Gastroesophageal sphincter (tissue), 4 donors: Measurements from ENCODE around the gene CAMP. TPM values are rescaled to one million over a fixed set of nuclear protein-coding genes. Genes with fewer than 3 reads are reported as not detected.
"Not testable (repeated sequence)": the region's sequence is repeated elsewhere in the genome, so short reads cannot be mapped to it uniquely, and the experiment has no call there.

Experiments
- ATAC-seq: fragments of 150-250 bp; one replicate; pipeline ENCODE4 v1.9.1; 2016; ENCODE audit warnings: mild to moderate bottlenecking, moderate library complexity
- H3K27ac ChIP-seq, 4 donors: fragments of 200-600 bp; sonication (generic) in 3 of 4; 1 replicate in 3 of 4; 2 replicates in 1 of 4; pipeline ENCODE4 v1.5.1; 2016 to 2019
- H3K27me3 ChIP-seq: fragments of 200-600 bp; sonication (generic); one replicate; pipeline ENCODE4 v1.5.1; 2019
- H3K36me3 ChIP-seq, 2 donors: fragments of 200-600 bp; sonication (generic); one replicate each; pipeline ENCODE4 v1.5.1; 2019; ENCODE audit warnings: control low read depth in 1 of 2
- H3K4me1 ChIP-seq, 3 donors: fragments of 200-600 bp; sonication (generic); 1 replicate in 2 of 3; 2 replicates in 1 of 3; pipeline ENCODE4 v1.5.1; 2016 to 2019; ENCODE audit warnings: control low read depth in 2 of 3
- H3K4me3 ChIP-seq, 2 donors: fragments of 200-600 bp; sonication (generic); one replicate each; pipeline ENCODE4 v1.5.1; 2019; ENCODE audit warnings: mild to moderate bottlenecking in 1 of 2, moderate library complexity in 1 of 2
- H3K9me3 ChIP-seq, 3 donors: fragments of 200-600 bp; sonication (generic); one replicate each; pipeline ENCODE4 v1.5.1; 2017 to 2019; ENCODE audit warnings: control low read depth in 2 of 3
- CTCF ChIP-seq, 4 experiments: fragments of 200-600 bp in 2 of 4; fragments of 450-650 bp in 2 of 4; sonication (generic) in 1 of 4; IDR thresholded peaks; one replicate each; pipeline ENCODE4 v1.5.1; 2017 to 2019; ENCODE audit warnings: antibody characterized with exemption in 4 of 4, mild to moderate bottlenecking in 2 of 4, moderate library complexity in 2 of 4
- EP300 ChIP-seq: sonication (generic); formaldehyde crosslinking; IDR thresholded peaks from one replicate; pipeline ENCODE4 v1.6.1; 2017; ENCODE audit warnings: antibody characterized with exemption, mild to moderate bottlenecking
- POLR2A ChIP-seq, 2 donors: fragments of 450-650 bp; IDR thresholded peaks; one replicate each; pipeline ENCODE4 v1.6.1; 2017; ENCODE audit warnings: antibody characterized with exemption in 2 of 2, mild to moderate bottlenecking in 2 of 2, moderate library complexity in 1 of 2
- POLR2AphosphoS5 ChIP-seq: sonication (generic); formaldehyde crosslinking; IDR thresholded peaks from one replicate; pipeline ENCODE4 v1.6.1; 2017; ENCODE audit warnings: antibody characterized with exemption
- WGBS, 2 donors: methylation state at CpG; one replicate each; pipeline ENCODE4 v1.1.5; 2018; ENCODE audit warnings: low coverage in 1 of 2; 5-methylcytosine and 5-hydroxymethylcytosine counted together
- total RNA-seq, 4 donors: library from RNA; depleted of rRNA; stranded (reverse); fragments of >200 nt; gene quantifications; one replicate each; pipeline ENCODE4 v1.1.0, GENCODE V29; 2016

Gene CAMP
- total RNA-seq, 4 donors from 2014 or later: not detected

DNA sequence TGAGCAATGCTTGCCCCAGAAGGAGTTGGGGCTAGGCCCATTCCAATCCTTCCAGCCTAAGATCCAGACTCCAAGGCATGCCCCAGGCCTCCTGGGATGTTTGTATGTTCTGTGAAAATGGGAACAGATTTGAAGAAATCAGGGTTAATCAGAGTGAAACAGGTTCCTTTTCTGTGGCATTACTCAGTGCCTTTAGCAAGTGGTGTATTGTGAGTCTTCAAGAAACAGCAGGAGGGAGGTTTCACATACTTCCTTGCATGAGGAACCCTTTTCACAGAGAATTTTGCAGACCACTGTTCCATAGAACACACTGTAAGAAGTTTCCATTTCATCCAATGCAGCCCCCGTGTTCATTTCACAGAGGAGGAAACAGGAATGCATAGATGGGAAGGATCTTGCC lies 26.7 kb upstream of the CAMP start:
- WGBS, 2 donors: no CpG with 5 or more reads among the region's 1 CpG
- no peaks in the 10 kb centered on the region for H3K36me3 ChIP-seq
- no peaks in the 10 kb centered on the region for H3K9me3 ChIP-seq
- no peak for ATAC-seq
- no peaks in the 10 kb centered on the region for H3K27me3 ChIP-seq
- H3K4me1 ChIP-seq: no peaks in the 10 kb centered on the region
- H3K27ac ChIP-seq: no peak overlapping the region
- no peak overlapping the region for H3K4me3 ChIP-seq
- no peak for TF ChIP-seq CTCF (IDR thresholded peaks at IDR 0.05)
- no peak for TF ChIP-seq POLR2AphosphoS5
- no peak for TF ChIP-seq POLR2A (IDR thresholded peaks at IDR 0.05)
- no peak for TF ChIP-seq EP300

DNA sequence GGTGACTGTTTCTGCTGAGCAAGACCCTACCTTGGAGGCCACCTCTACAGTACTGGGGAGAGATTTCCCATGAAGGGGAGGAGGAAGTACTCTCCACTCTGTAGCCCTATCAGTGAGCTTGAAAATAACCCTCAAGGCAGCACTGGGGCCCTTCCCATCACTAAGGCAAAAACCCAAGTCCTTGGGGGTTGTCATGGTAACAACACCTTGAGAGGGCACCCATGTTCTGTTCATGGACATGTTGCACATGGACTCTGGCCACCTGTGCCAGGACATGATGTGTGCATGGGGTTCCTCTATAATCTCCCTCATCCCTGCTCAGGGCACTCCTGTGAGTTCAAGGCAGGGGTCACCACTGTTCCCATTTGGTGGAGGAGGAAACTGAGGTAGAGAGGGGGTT lies 24.2 kb upstream of the CAMP start:
- no peak overlapping the region for H3K4me3 ChIP-seq
- no peaks in the 10 kb centered on the region for H3K27me3 ChIP-seq
- no peaks in the 10 kb centered on the region for H3K4me1 ChIP-seq
- no peaks in the 10 kb centered on the region for H3K9me3 ChIP-seq
- no peak overlapping the region for H3K27ac ChIP-seq
- no peak for ATAC-seq
- no peaks in the 10 kb centered on the region for H3K36me3 ChIP-seq
- TF ChIP-seq CTCF (IDR thresholded peaks at IDR 0.05): no peak
- TF ChIP-seq POLR2A (IDR thresholded peaks at IDR 0.05): no peak
- TF ChIP-seq POLR2AphosphoS5: no peak
- no peak for TF ChIP-seq EP300

DNA sequence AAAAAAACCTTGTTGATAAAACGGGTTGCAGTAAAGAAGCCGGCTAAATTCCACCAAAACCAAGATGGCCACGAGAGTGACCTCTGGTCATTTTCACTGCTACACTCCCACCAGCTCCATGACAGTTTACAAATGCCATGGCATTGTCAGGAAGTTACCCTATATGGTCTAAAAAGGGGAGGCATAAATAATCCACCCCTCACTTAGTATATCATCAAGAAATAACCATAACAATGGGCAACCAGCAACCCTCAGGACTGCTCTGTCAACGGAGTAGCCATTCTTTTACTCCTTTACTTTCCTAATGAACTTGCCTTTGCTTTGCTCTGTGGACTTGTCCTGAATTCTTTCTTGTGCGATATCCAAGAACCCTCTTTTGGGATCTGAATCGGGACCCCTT lies 20.7 kb upstream of the CAMP start:
- no peaks in the 10 kb centered on the region for H3K27me3 ChIP-seq
- ATAC-seq: no peak
- H3K4me1 ChIP-seq: no peaks in the 10 kb centered on the region
- TF ChIP-seq EP300 (no peak), POLR2AphosphoS5 (no peak), CTCF (IDR thresholded peaks at IDR 0.05) (no peak), POLR2A (IDR thresholded peaks at IDR 0.05) (no peak)
- WGBS, 2 donors: 75 to 80% methylated on average over 5 to 6 of the region's 6 CpGs
- no peak overlapping the region for H3K27ac ChIP-seq
- no peaks in the 10 kb centered on the region for H3K36me3 ChIP-seq
- H3K4me3 ChIP-seq: no peak overlapping the region
- H3K9me3 ChIP-seq: no peaks in the 10 kb centered on the region

- no peaks in the 10 kb centered on the region for H3K27me3 ChIP-seq
- no peaks in the 10 kb centered on the region for H3K9me3 ChIP-seq
- peaks cover 0 to 4% (median 0%) of the 10 kb centered on the region in 3 donors for H3K4me1 ChIP-seq
- TF ChIP-seq POLR2A (IDR thresholded peaks at IDR 0.05) (no peak), POLR2AphosphoS5 (no peak), CTCF (IDR thresholded peaks at IDR 0.05) (no peak), EP300 (no peak)
- H3K27ac ChIP-seq: no peak overlapping the region
- H3K4me3 ChIP-seq: no peak overlapping the region
- H3K36me3 ChIP-seq: no peaks in the 10 kb centered on the region
- no CpG with 5 or more reads among the region's 3 CpGs for WGBS, 2 donors
- ATAC-seq: no peak
Measured at GRCh38 chr3:48208076-48208475, 15.2 kb upstream of the CAMP start.

- Histone ChIP-seq H3K4me1 (peaks cover 0 to 7% (median 0%) of the 10 kb centered on the region in 3 donors), H3K27ac (no peak overlapping the region), H3K36me3 (no peaks in the 10 kb centered on the region), H3K9me3 (no peaks in the 10 kb centered on the region), H3K27me3 (no peaks in the 10 kb centered on the region), H3K4me3 (no peak overlapping the region)
- TF ChIP-seq POLR2A (IDR thresholded peaks at IDR 0.05) (no peak), EP300 (no peak), CTCF (IDR thresholded peaks at IDR 0.05) (no peak), POLR2AphosphoS5 (no peak)
- ATAC-seq: no peak
- 96 to 100% methylated on average over 3 of the region's 4 CpGs for WGBS, 2 donors
Measured at GRCh38 chr3:48209445-48209844, 13.8 kb upstream of the CAMP start.

GRCh38 chr3:48210534-48210933 lies 12.8 kb upstream of the CAMP start:
- not testable (repeated sequence) for H3K36me3 ChIP-seq, H3K4me3 ChIP-seq, H3K27ac ChIP-seq, H3K9me3 ChIP-seq, H3K27me3 ChIP-seq, ATAC-seq
- WGBS, 2 donors: no CpG with 5 or more reads among the region's 48 CpGs
- H3K4me1 ChIP-seq: peaks cover 0 to 18% (median 7%) of the 10 kb centered on the region in 3 donors

DNA sequence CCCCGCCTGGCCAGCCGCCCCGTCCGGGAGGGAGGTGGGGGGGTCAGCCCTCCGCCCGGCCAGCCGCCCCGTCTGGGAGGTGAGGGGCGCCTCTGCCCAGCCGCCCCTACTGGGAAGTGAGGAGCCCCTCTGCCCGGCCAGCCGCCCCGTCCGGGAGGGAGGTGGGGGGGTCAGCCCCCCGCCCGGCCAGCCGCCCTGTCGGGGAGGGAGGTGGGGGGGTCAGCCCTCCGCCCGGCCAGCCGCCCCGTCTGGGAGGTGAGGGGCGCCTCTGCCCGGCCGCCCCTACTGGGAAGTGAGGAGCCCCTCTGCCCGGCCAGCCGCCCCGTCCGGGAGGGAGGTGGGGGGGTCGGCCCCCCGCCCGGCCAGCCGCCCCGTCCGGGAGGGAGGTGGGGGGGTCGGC lies 11.5 kb upstream of the CAMP start:
- not testable (repeated sequence) for H3K36me3 ChIP-seq, H3K27ac ChIP-seq, H3K9me3 ChIP-seq, ATAC-seq, H3K4me3 ChIP-seq, H3K27me3 ChIP-seq
- peaks cover 0 to 30% (median 18%) of the 10 kb centered on the region in 3 donors for H3K4me1 ChIP-seq
- no CpG with 5 or more reads among the region's 36 CpGs for WGBS, 2 donors
